OCI-LY1 (cell line): Measurements from ENCODE around the gene CHCHD4.

ENCODE experiments used
- H2AFZ ChIP-seq: fragments of 200-600 bp; sonication (generic), shearing (Covaris generic); 2 replicates; pipeline ENCODE4 v1.6.0; 2014; ENCODE audit warnings: antibody characterized with exemption, mild to moderate bottlenecking, low read length
- H3F3A ChIP-seq: fragments of 200-600 bp; sonication (generic), shearing (Covaris generic); 2 replicates; pipeline ENCODE4 v1.6.0; 2014; ENCODE audit warnings: mild to moderate bottlenecking, antibody characterized with exemption, low read length, moderate library complexity; ENCODE audit not compliant: insufficient read depth
- H3K27ac ChIP-seq: fragments of 200-600 bp; sonication (generic); 2 replicates; pipeline ENCODE4 v1.5.1; 2014; ENCODE audit warnings: low read length, mixed run types, mild to moderate bottlenecking, low read depth; ENCODE audit not compliant: poor library complexity, severe bottlenecking
- H3K27me3 ChIP-seq: fragments of 200-600 bp; sonication (generic); 2 replicates; pipeline ENCODE4 v1.6.0; 2014; ENCODE audit warnings: antibody characterized with exemption, mild to moderate bottlenecking, low read length, moderate library complexity; ENCODE audit not compliant: insufficient read depth
- H3K36me3 ChIP-seq: fragments of 200-600 bp; sonication (generic); 2 replicates; pipeline ENCODE4 v1.6.1; 2014; ENCODE audit warnings: mild to moderate bottlenecking, antibody characterized with exemption, low read length, moderate library complexity, mixed read lengths; ENCODE audit not compliant: insufficient read depth
- H3K4me1 ChIP-seq: fragments of 200-600 bp; sonication (generic); 2 replicates; pipeline ENCODE4 v1.5.1; 2014; ENCODE audit warnings: mild to moderate bottlenecking, low read length, moderate library complexity; ENCODE audit not compliant: insufficient read depth, severe bottlenecking
- H3K4me2 ChIP-seq: fragments of 200-600 bp; sonication (generic), shearing (Covaris generic); 2 replicates; pipeline ENCODE4 v1.6.1; 2014; ENCODE audit warnings: low read length
- H3K4me3 ChIP-seq: fragments of 200-600 bp; sonication (generic); 2 replicates; pipeline ENCODE4 v1.5.1; 2014; ENCODE audit warnings: low read length, low read depth, mild to moderate bottlenecking, mixed read lengths; ENCODE audit not compliant: poor library complexity, severe bottlenecking
- H3K79me2 ChIP-seq: fragments of 200-600 bp; shearing (Covaris generic); 2 replicates; pipeline ENCODE4 v1.6.1; 2016; ENCODE audit warnings: mixed run types, low read length, mixed read lengths; ENCODE audit not compliant: insufficient read depth
- H3K9ac ChIP-seq: fragments of 200-600 bp; sonication (generic), shearing (Covaris generic); 2 replicates; pipeline ENCODE4 v1.6.1; 2014; ENCODE audit warnings: mild to moderate bottlenecking, low read length, mixed read lengths
- H3K9me2 ChIP-seq: fragments of 200-600 bp; sonication (generic), shearing (Covaris generic); 2 replicates; pipeline ENCODE4 v1.6.1; 2014; ENCODE audit warnings: low read depth, mild to moderate bottlenecking, low read length, mixed read lengths
- H3K9me3 ChIP-seq: fragments of 200-600 bp; shearing (Covaris generic); 2 replicates; pipeline ENCODE4 v1.6.1; 2014; ENCODE audit warnings: low read length, mixed read lengths
- H4K20me1 ChIP-seq: fragments of 200-600 bp; sonication (generic), shearing (Covaris generic); 2 replicates; pipeline ENCODE4 v1.6.0; 2016; ENCODE audit warnings: mild to moderate bottlenecking, low read length; ENCODE audit not compliant: insufficient read depth
- CTCF ChIP-seq: fragments of 200-600 bp; sonication (generic), shearing (Covaris generic); IDR thresholded peaks from 2 replicates; pipeline ENCODE4 v1.5.1; 2017; ENCODE audit warnings: mild to moderate bottlenecking, antibody characterized with exemption, low read length, moderate library complexity, mixed read lengths
- EZH2 ChIP-seq: fragments of 200-600 bp; sonication (generic), shearing (Covaris generic); IDR thresholded peaks from 2 replicates; pipeline ENCODE4 v1.8.0; 2017; ENCODE audit warnings: borderline replicate concordance, mixed run types, mild to moderate bottlenecking, antibody characterized with exemption, low read length, moderate library complexity, mixed read lengths

CHCHD4 gene

DNA sequence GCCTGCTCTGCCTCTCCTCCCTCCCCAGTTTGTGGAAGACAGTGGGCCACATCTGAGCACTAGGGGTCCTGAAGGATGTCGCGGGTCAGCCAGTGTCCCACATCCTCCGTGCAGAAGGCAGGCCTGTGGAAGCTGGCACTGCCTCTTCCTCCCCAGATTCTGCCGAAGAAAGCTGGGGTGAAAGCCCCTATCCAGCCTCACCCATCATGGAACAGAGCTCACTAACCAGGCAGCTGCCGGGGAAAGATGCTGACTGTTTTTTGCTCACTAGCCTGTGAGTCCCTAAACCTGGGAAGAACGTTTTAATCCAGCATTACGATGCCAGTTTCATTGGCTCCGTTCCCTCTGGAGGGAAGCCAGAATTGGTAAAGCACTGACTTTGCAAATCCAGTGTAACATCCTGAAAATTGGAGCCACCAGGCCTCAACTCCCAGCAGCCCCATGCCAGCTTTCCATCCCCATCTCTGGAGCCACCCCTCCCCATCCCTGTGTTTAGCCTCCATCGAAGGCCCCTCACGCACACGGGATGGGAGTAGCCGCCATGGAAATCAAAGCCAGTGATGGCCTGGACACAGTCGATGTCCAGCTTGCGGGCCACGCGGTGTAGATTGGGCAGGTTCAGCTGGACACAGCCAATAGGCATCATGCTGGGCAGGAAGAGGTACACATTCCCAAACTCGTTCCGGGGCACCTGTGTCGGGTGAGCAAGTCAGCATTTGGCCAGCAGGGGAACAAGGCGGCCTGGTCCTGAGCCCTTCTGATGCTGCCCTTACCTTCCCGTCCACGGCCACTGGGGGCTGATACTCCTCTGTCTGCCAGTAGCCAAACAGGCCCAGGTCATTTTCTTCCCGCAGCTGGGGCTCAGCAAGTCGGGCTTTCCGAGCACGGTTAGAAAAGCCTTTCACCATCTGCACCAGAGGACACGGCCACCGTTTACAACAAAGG, 23.6 kb upstream of the CHCHD4 start:
- Histone ChIP-seq H3K27ac (no peak overlapping the region), H3K4me3 (no peak overlapping the region), H2AFZ (no peak overlapping the region), H3K79me2 (no peaks in the 10 kb centered on the region), H4K20me1 (no peaks in the 10 kb centered on the region), H3F3A (no peaks in the 10 kb centered on the region), H3K9ac (no peak overlapping the region), H3K36me3 (peaks cover 15% of the 10 kb centered on the region; the same call in 1 of the 2 replicates), H3K9me3 (no peaks in the 10 kb centered on the region), H3K4me2 (no peak overlapping the region), H3K9me2 (no peaks in the 10 kb centered on the region), H3K27me3 (no peaks in the 10 kb centered on the region), H3K4me1 (peaks cover 12% of the 10 kb centered on the region)
- TF ChIP-seq CTCF = no peak
- TF ChIP-seq EZH2 = no peak

DNA sequence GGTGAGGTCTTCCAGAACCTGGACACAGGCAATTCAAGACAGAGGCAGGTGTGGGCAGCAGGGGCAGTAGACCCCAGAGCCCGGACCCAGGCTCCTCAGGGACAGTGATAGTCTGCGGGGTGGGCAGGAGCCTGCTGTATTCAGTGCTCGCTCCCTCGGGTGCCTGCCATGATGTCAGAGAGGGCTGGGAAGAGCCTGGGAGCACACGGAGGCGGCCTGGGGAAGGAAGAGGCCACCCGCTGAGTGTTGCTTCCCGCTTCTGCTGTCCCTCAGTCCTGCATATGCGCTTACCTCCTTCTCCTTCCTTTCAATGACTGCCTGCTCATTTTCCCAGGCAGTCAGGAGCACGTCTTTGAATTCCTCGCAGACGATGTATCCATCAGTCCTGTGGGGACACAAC, 22.9 kb upstream of the CHCHD4 start:
- Histone ChIP-seq H3K9me2 (no peaks in the 10 kb centered on the region), H3K4me3 (no peak overlapping the region), H2AFZ (no peak overlapping the region), H3K4me2 (no peak overlapping the region), H3K9me3 (no peaks in the 10 kb centered on the region), H3K27me3 (no peaks in the 10 kb centered on the region), H4K20me1 (no peaks in the 10 kb centered on the region), H3K27ac (no peak overlapping the region), H3K4me1 (peaks cover 12% of the 10 kb centered on the region), H3F3A (no peaks in the 10 kb centered on the region), H3K79me2 (no peaks in the 10 kb centered on the region), H3K9ac (no peak overlapping the region), H3K36me3 (peaks cover 15% of the 10 kb centered on the region; the same call in 1 of the 2 replicates)
- TF ChIP-seq CTCF (no peak), EZH2 (no peak)

DNA sequence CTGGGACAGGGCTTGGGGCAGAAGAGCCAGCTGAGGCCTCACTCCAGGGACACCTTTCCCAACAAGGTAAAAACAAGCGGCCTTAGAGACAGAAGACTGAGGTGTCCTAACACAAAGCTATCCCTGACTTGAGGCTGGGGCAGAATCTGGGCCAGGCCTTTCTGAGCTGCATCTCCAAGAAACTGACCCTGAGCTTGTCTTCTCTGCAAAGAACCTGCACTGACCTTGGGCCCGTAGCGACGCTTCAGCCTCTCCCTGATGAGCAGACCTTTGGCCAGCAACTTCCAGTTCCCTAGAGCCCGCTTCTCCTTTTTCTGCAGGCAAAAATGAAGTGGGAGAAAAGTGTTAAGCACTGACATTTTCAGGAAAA, 22.4 kb upstream of the CHCHD4 start:
- Histone ChIP-seq H3K36me3 (peaks cover 16% of the 10 kb centered on the region; the same call in 1 of the 2 replicates), H3F3A (no peaks in the 10 kb centered on the region), H3K4me3 (no peak overlapping the region), H3K4me1 (peaks cover 12% of the 10 kb centered on the region), H4K20me1 (no peaks in the 10 kb centered on the region), H3K9me3 (no peaks in the 10 kb centered on the region), H3K4me2 (no peak overlapping the region), H3K9me2 (no peaks in the 10 kb centered on the region), H3K27me3 (no peaks in the 10 kb centered on the region), H2AFZ (no peak overlapping the region), H3K27ac (no peak overlapping the region), H3K79me2 (no peaks in the 10 kb centered on the region), H3K9ac (no peak overlapping the region)
- TF ChIP-seq EZH2 = no peak
- TF ChIP-seq CTCF = no peak
